Measurements from ENCODE around the gene ST8SIA2. TPM values are rescaled to one million over a fixed set of nuclear protein-coding genes. Genes with fewer than 3 reads are reported as not detected.

The ST8SIA2 gene
- total RNA-seq, 1 donor from 2014 or later: not detected

GRCh38 chr15:92400573-92400972 lies 6.9 kb downstream of the ST8SIA2 start:
- TF ChIP-seq CTCF (IDR thresholded peaks at IDR 0.05; ENCODE audit: insufficient read depth, low read length, severe bottlenecking): no peak
- peaks cover 3% of the 10 kb centered on the region for H3K27me3 ChIP-seq (ENCODE audit: control insufficient read depth, insufficient read depth, low read length)
- no peak overlapping the region for H3K4me3 ChIP-seq (ENCODE audit: low read depth, low read length)
- no peaks in the 10 kb centered on the region for H3K36me3 ChIP-seq (ENCODE audit: control insufficient read depth, insufficient read depth, low read length)
- DNase-seq (ENCODE audit: low read depth) (no peak), FAIRE-seq (no peak)

- TF ChIP-seq CTCF (IDR thresholded peaks at IDR 0.05; ENCODE audit: insufficient read depth, low read length, severe bottlenecking): no peak
- Histone ChIP-seq H3K4me3 (ENCODE audit: low read depth, low read length) (no peak overlapping the region), H3K27me3 (ENCODE audit: control insufficient read depth, insufficient read depth, low read length) (no peaks in the 10 kb centered on the region), H3K36me3 (ENCODE audit: control insufficient read depth, insufficient read depth, low read length) (no peaks in the 10 kb centered on the region)
- DNase-seq (ENCODE audit: low read depth) (no peak), FAIRE-seq (no peak)
Observed at GRCh38 chr15:92400980-92401787, 7.5 kb downstream of the ST8SIA2 start.

GRCh38 chr15:92402751-92403150 lies 9.1 kb downstream of the ST8SIA2 start:
- TF ChIP-seq CTCF (IDR thresholded peaks at IDR 0.05; ENCODE audit: insufficient read depth, low read length, severe bottlenecking): no peak
- H3K4me3 ChIP-seq (ENCODE audit: low read depth, low read length): no peak overlapping the region
- no peaks in the 10 kb centered on the region for H3K27me3 ChIP-seq (ENCODE audit: control insufficient read depth, insufficient read depth, low read length)
- no peak for DNase-seq (ENCODE audit: low read depth)
- no peak for FAIRE-seq
- H3K36me3 ChIP-seq (ENCODE audit: control insufficient read depth, insufficient read depth, low read length): no peaks in the 10 kb centered on the region

GRCh38 chr15:92405942-92406341 lies 12.3 kb downstream of the ST8SIA2 start:
- DNase-seq (ENCODE audit: low read depth): no peak
- no peaks in the 10 kb centered on the region for H3K27me3 ChIP-seq (ENCODE audit: control insufficient read depth, insufficient read depth, low read length)
- H3K36me3 ChIP-seq (ENCODE audit: control insufficient read depth, insufficient read depth, low read length): no peaks in the 10 kb centered on the region
- TF ChIP-seq CTCF (IDR thresholded peaks at IDR 0.05; ENCODE audit: insufficient read depth, low read length, severe bottlenecking): no peak
- no peak overlapping the region for H3K4me3 ChIP-seq (ENCODE audit: low read depth, low read length)
- FAIRE-seq: no peak

GRCh38 chr15:92407321-92407720 lies 13.6 kb downstream of the ST8SIA2 start:
- DNase-seq (ENCODE audit: low read depth) (no peak), FAIRE-seq (no peak)
- Histone ChIP-seq H3K27me3 (ENCODE audit: control insufficient read depth, insufficient read depth, low read length) (no peaks in the 10 kb centered on the region), H3K4me3 (ENCODE audit: low read depth, low read length) (no peak overlapping the region), H3K36me3 (ENCODE audit: control insufficient read depth, insufficient read depth, low read length) (no peaks in the 10 kb centered on the region)
- no peak for TF ChIP-seq CTCF (IDR thresholded peaks at IDR 0.05; ENCODE audit: insufficient read depth, low read length, severe bottlenecking)

- no peaks in the 10 kb centered on the region for H3K36me3 ChIP-seq (ENCODE audit: control insufficient read depth, insufficient read depth, low read length)
- DNase-seq (ENCODE audit: low read depth) (no peak), FAIRE-seq (no peak)
- no peak for TF ChIP-seq CTCF (IDR thresholded peaks at IDR 0.05; ENCODE audit: insufficient read depth, low read length, severe bottlenecking)
- H3K27me3 ChIP-seq (ENCODE audit: control insufficient read depth, insufficient read depth, low read length): no peaks in the 10 kb centered on the region
- no peak overlapping the region for H3K4me3 ChIP-seq (ENCODE audit: low read depth, low read length)
Observed at GRCh38 chr15:92407916-92408315, 14.2 kb downstream of the ST8SIA2 start.

Data from bronchial epithelial cell (primary cell).